B cell (primary cell): ENCODE results near the gene XPNPEP3. TPM values are rescaled to one million over a fixed set of nuclear protein-coding genes. Genes with fewer than 3 reads are reported as not detected.

Experiments used
- ATAC-seq: fragments of 200-7000 bp; cut with Tn5 transposase; one replicate; pipeline ENCODE4 v1.10.0; 2021; ENCODE audit warnings: low read depth, mild to moderate bottlenecking, moderate number of reproducible peaks, moderate library complexity
- CTCF ChIA-PET: fragments of 350-600 bp; sonication (Branson Sonifier 250); formaldehyde crosslinking; loops from one replicate; lab custom pipeline; 2021; ENCODE audit warnings: antibody characterized with exemption, inconsistent platforms; lab: Charles Lee
- POLR2A ChIA-PET: fragments of 350-600 bp; sonication (Branson Sonifier 250); formaldehyde crosslinking; loops from one replicate; lab custom pipeline; 2021; ENCODE audit warnings: antibody characterized with exemption; lab: Charles Lee
- DNase-seq: peaks from one replicate; pipeline ENCODE4 v3.0.0; 2013
- H2AFZ ChIP-seq: 2 replicates; pipeline ENCODE4 v1.6.1; 2012; ENCODE audit warnings: mild to moderate bottlenecking, low read depth, low read length; ENCODE audit not compliant: insufficient read depth, poor library complexity, severe bottlenecking
- H3K27ac ChIP-seq, 2 donors: 1 replicate in 1 of 2; 2 replicates in 1 of 2; pipeline ENCODE4 v1.5.1; 2012 to 2013; ENCODE audit warnings: low read length in 2 of 2, mild to moderate bottlenecking in 2 of 2, moderate library complexity in 1 of 2
- H3K27me3 ChIP-seq, 4 experiments: fragments of 200-600 bp in 1 of 4; sonication (generic) in 1 of 4; replicated peaks in 1 of 4; 1 replicate in 2 of 4; 2 replicates in 2 of 4; pipeline versions ENCODE4 v1.6.1 to v1.7.0; 2013 to 2016; ENCODE audit warnings: low read length in 3 of 4, mild to moderate bottlenecking in 2 of 4, mixed read lengths in 1 of 4, moderate library complexity in 1 of 4; ENCODE audit not compliant: insufficient read depth in 4 of 4, control insufficient read depth in 3 of 4; ENCODE audit errors: control extremely low read depth in 1 of 4
- H3K36me3 ChIP-seq, 2 experiments: replicated peaks in 1 of 2; 1 replicate in 1 of 2; 2 replicates in 1 of 2; pipeline versions ENCODE4 v1.6.1 to v1.7.1; 2013; ENCODE audit warnings: low read length in 1 of 2; ENCODE audit not compliant: insufficient read depth in 2 of 2, control insufficient read depth in 1 of 2; ENCODE audit errors: control extremely low read depth in 1 of 2, extremely low read depth in 1 of 2
- H3K4me1 ChIP-seq, 2 donors: fragments of 200-600 bp in 1 of 2; sonication (generic) in 1 of 2; 1 replicate in 1 of 2; 2 replicates in 1 of 2; pipeline versions ENCODE4 v1.5.1 to v1.6.1; 2013 to 2017; ENCODE audit warnings: low read length in 2 of 2; ENCODE audit not compliant: control insufficient read depth in 2 of 2, insufficient read depth in 2 of 2
- H3K4me2 ChIP-seq: replicated peaks from 2 replicates; pipeline ENCODE3; 2012; ENCODE audit warnings: mild to moderate bottlenecking, low read depth, low read length; ENCODE audit not compliant: poor library complexity, severe bottlenecking
- H3K4me3 ChIP-seq, 5 experiments: fragments of 200-600 bp in 1 of 5; sonication (generic) in 1 of 5; 1 replicate in 3 of 5; 2 replicates in 2 of 5; pipeline versions ENCODE4 v1.5.1 to v1.7.0; 2011 to 2016; ENCODE audit warnings: low read length in 4 of 5, mild to moderate bottlenecking in 4 of 5, low read depth in 2 of 5, control low read depth in 1 of 5, moderate library complexity in 1 of 5; ENCODE audit not compliant: insufficient read depth in 1 of 5; ENCODE audit errors: control extremely low read depth in 1 of 5, extremely low read depth in 1 of 5
- H3K79me2 ChIP-seq: fragments of 200-600 bp; sonication (generic); one replicate; pipeline ENCODE4 v1.6.0; 2016; ENCODE audit warnings: low read length; ENCODE audit not compliant: control insufficient read depth, insufficient read depth
- H3K9ac ChIP-seq: fragments of 200-600 bp; sonication (generic); 2 replicates; pipeline ENCODE4 v1.6.1; 2017; ENCODE audit warnings: mild to moderate bottlenecking, low read length, moderate library complexity
- H3K9me3 ChIP-seq, 3 donors: one replicate each; pipeline versions ENCODE4 v1.6.1 to v1.7.1; 2013; ENCODE audit warnings: low read length in 2 of 3; ENCODE audit not compliant: control insufficient read depth in 2 of 3, insufficient read depth in 1 of 3; ENCODE audit errors: control extremely low read depth in 1 of 3
- H4K20me1 ChIP-seq: 2 replicates; pipeline ENCODE4 v1.6.0; 2012; ENCODE audit warnings: mild to moderate bottlenecking, low read length; ENCODE audit not compliant: insufficient read depth, control insufficient read depth, poor library complexity, severe bottlenecking
- H3K27ac Mint-ChIP-seq: one replicate; pipeline ENCODE4 v1.8.0; 2021; ENCODE audit warnings: mixed read lengths
- H3K27me3 Mint-ChIP-seq: one replicate; pipeline ENCODE4 v1.8.0; 2021; ENCODE audit warnings: mixed read lengths
- H3K4me1 Mint-ChIP-seq: one replicate; pipeline ENCODE4 v1.8.0; 2021; ENCODE audit warnings: mixed read lengths
- H3K4me3 Mint-ChIP-seq: one replicate; pipeline ENCODE4 v1.8.0; 2021; ENCODE audit warnings: mixed read lengths
- H3K9me3 Mint-ChIP-seq: one replicate; pipeline ENCODE4 v1.8.0; 2022; ENCODE audit warnings: mixed read lengths; ENCODE audit not compliant: insufficient read depth
- CTCF ChIP-seq: fragments of 200-600 bp; IDR thresholded peaks from one replicate; pipeline ENCODE4 v1.8.0; 2022; ENCODE audit warnings: antibody characterized with exemption, mild to moderate bottlenecking
- EZH2 ChIP-seq: IDR thresholded peaks from 2 replicates; pipeline ENCODE4 v1.6.1; 2012; ENCODE audit warnings: borderline replicate concordance, low read depth, mild to moderate bottlenecking, moderate library complexity, low read length; ENCODE audit not compliant: insufficient read depth, poor library complexity, severe bottlenecking
- WGBS: methylation state at CpG from one replicate; pipeline ENCODE4 v1.1.5; 2013; ENCODE audit warnings: missing lambda C conversion rate; ENCODE audit not compliant: insufficient coverage; 5-methylcytosine and 5-hydroxymethylcytosine counted together
- intact Hi-C: fragments of 100-400 bp; cut with micrococcal nuclease; formaldehyde crosslinking; loops from one replicate; pipeline ENCODE4 v1.10.0; 2022
- polyA plus RNA-seq: library from polyadenylated mRNA; depleted of rRNA; stranded (reverse); fragments of >200 nt; gene quantifications from 2 replicates; pipeline ENCODE4 v1.2.3, GENCODE V29; 2012
- total RNA-seq, 2 donors: library from RNA; stranded (reverse); fragments of 120-200 nt in 1 of 2; gene quantifications; 1 replicate in 1 of 2; 2 replicates in 1 of 2; pipeline versions ENCODE4 v1.2.3 to v1.2.4, GENCODE V29; 2013 to 2022

Gene XPNPEP3
- total and polyA plus RNA-seq, 2 donors (not counting 1 experiment from before 2014, with no cell fraction given), result 7.9 to 18.9 TPM

GRCh38 chr22:40932396-40932795 is 75.4 kb downstream of the XPNPEP3 start:
- TF ChIP-seq CTCF, result no peak
- TF ChIP-seq EZH2, result no peak
- ChIA-PET POLR2A (no interaction called here), CTCF (interaction anchor here (0.7 to 1.3 kb wide), 2 partner anchors 10 to 161 kb away, joined by 3 read pairs; partner anchors contain the start of gene EP300)
- H3K27me3 Mint-ChIP-seq, result no peaks in the 10 kb centered on the region
- WGBS, result no CpG with 5 or more reads among the region's 2 CpGs
- Histone ChIP-seq H3K27ac (no peak overlapping the region), H3K9me3 (no peaks in the 10 kb centered on the region), H3K79me2 (no peaks in the 10 kb centered on the region), H3K27me3 (no peaks in the 10 kb centered on the region), H2AFZ (no peak overlapping the region), H4K20me1 (no peaks in the 10 kb centered on the region), H3K9ac (no peak overlapping the region), H3K4me3 (no peak overlapping the region), H3K4me1 (no peaks in the 10 kb centered on the region), H3K4me2 (no peak overlapping the region), H3K36me3 (no peaks in the 10 kb centered on the region)
- intact Hi-C loops, result no loop called here
- no peak for ATAC-seq
- H3K27ac Mint-ChIP-seq, result no peak overlapping the region
- H3K4me1 Mint-ChIP-seq, result no peaks in the 10 kb centered on the region
- no peaks in the 10 kb centered on the region for H3K9me3 Mint-ChIP-seq
- no peak overlapping the region for H3K4me3 Mint-ChIP-seq
- DNase-seq, result no peak

- Histone ChIP-seq H3K9me3 (peaks cover 0 to 9% (median 0%) of the 10 kb centered on the region in 3 donors), H3K4me3 (no peak overlapping the region), H2AFZ (no peak overlapping the region), H3K36me3 (no peaks in the 10 kb centered on the region), H3K4me2 (no peak overlapping the region), H3K27ac (no peak overlapping the region), H3K27me3 (no peaks in the 10 kb centered on the region), H3K9ac (no peak overlapping the region), H4K20me1 (no peaks in the 10 kb centered on the region), H3K4me1 (peaks cover 25 to 26% of the 10 kb centered on the region in 2 donors), H3K79me2 (no peaks in the 10 kb centered on the region)
- Mint-ChIP-seq H3K27ac (no peak overlapping the region), H3K9me3 (no peaks in the 10 kb centered on the region), H3K4me1 (peaks cover 36% of the 10 kb centered on the region), H3K27me3 (no peaks in the 10 kb centered on the region), H3K4me3 (no peak overlapping the region)
- no peak for ATAC-seq
- WGBS, result no CpG with 5 or more reads among the region's 2 CpGs
- TF ChIP-seq EZH2 (no peak), CTCF (no peak)
- no peak for DNase-seq
- intact Hi-C loops, result no loop called here
- ChIA-PET CTCF (interaction anchor here (1.0 to 8.8 kb wide), 2 partner anchors 10 to 17 kb away, joined by 3 to 65 read pairs; no protein-coding TSS in a partner anchor), POLR2A (interaction anchor here (0.7 kb wide), 1 partner anchor 20 kb away, joined by 3 read pairs; no protein-coding TSS in a partner anchor)
Observed at GRCh38 chr22:40939202-40939601, 82.3 kb downstream of the XPNPEP3 start.
